K562 (cell line): Measurements from ENCODE around the gene TRAPPC5. TPM values are rescaled to one million over a fixed set of nuclear protein-coding genes. Genes with fewer than 3 reads are reported as not detected.

Experiments
- ATF1 ChIP-seq, 2 experiments: fragments of 450-650 bp in 1 of 2; IDR thresholded peaks; 2 replicates each; pipeline ENCODE4 v1.6.1; 2016; ENCODE audit warnings: missing compliant biosample characterization in 1 of 2, missing genetic modification characterization in 1 of 2
- CCNT2 ChIP-seq: IDR thresholded peaks from 2 replicates; pipeline ENCODE4 v1.6.1; 2011; ENCODE audit warnings: borderline replicate concordance, low read depth, mild to moderate bottlenecking, moderate library complexity, mixed read lengths, low read length; ENCODE audit not compliant: insufficient read length; ENCODE audit errors: extremely low read depth
- COPS2 ChIP-seq: fragments of 450-650 bp; conservative IDR thresholded peaks from 2 replicates; pipeline ENCODE4 v1.6.1; 2016; ENCODE audit warnings: mild to moderate bottlenecking, moderate library complexity
- CREM ChIP-seq: IDR thresholded peaks from 2 replicates; pipeline ENCODE4 v1.6.1; 2014; ENCODE audit warnings: antibody characterized with exemption, low read depth
- FOS ChIP-seq: IDR thresholded peaks from 3 replicates; pipeline ENCODE4 v1.6.1; 2011; ENCODE audit not compliant: insufficient read length; ENCODE audit errors: extremely low read depth
- FOXJ2 ChIP-seq: fragments of 200-800 bp; sonication (Bioruptor generic); IDR thresholded peaks from 2 replicates; pipeline ENCODE4 v1.6.1; 2016; ENCODE audit warnings: missing genetic modification characterization, missing compliant biosample characterization
- JUND ChIP-seq, 2 experiments: IDR thresholded peaks; 2 replicates in 1 of 2; 3 replicates in 1 of 2; pipeline ENCODE4 v1.6.1; 2011; ENCODE audit warnings: borderline replicate concordance in 2 of 2, low read depth in 2 of 2, low read length in 2 of 2, improper control_type of control experiment in 1 of 2, missing biosample characterization in 1 of 2, missing genetic modification characterization in 1 of 2, missing genetic modification reagents in 1 of 2
- KLF6 ChIP-seq: fragments of 250-450 bp; sonication (Bioruptor Pico); IDR thresholded peaks from 2 replicates; pipeline ENCODE4 v1.4.0; 2020; ENCODE audit warnings: mild to moderate bottlenecking, moderate library complexity, borderline replicate concordance
- L3MBTL2 ChIP-seq: fragments of 450-650 bp; IDR thresholded peaks from 2 replicates; pipeline ENCODE4 v1.6.1; 2016; ENCODE audit warnings: mild to moderate bottlenecking, moderate library complexity
- LCOR ChIP-seq: sonication (generic); formaldehyde crosslinking; IDR thresholded peaks from 2 replicates; pipeline ENCODE4 v1.8.0; 2022; ENCODE audit warnings: mild to moderate bottlenecking, missing genetic modification reagents
- NBN ChIP-seq: fragments of 450-650 bp; IDR thresholded peaks from 2 replicates; pipeline ENCODE4 v1.6.1; 2016; ENCODE audit warnings: low read depth, mild to moderate bottlenecking
- NFATC3 ChIP-seq: fragments of 450-650 bp; IDR thresholded peaks from 2 replicates; pipeline ENCODE4 v1.6.1; 2017; ENCODE audit warnings: mild to moderate bottlenecking
- RBM14 ChIP-seq: fragments of 200-400 bp; formaldehyde crosslinking; IDR thresholded peaks from 2 replicates; pipeline ENCODE4 v1.6.1; 2018; ENCODE audit warnings: low read depth, mild to moderate bottlenecking, low read length, moderate library complexity, borderline replicate concordance; ENCODE audit not compliant: insufficient read depth
- RBM34 ChIP-seq: fragments of 200-400 bp; formaldehyde crosslinking; IDR thresholded peaks from 2 replicates; pipeline ENCODE4 v1.6.1; 2018; ENCODE audit warnings: low read length, borderline replicate concordance; ENCODE audit not compliant: insufficient read depth
- RHOXF2B ChIP-seq: fragments of 250-450 bp; sonication (Bioruptor Pico); conservative IDR thresholded peaks from 2 replicates; pipeline ENCODE4 v1.5.1; 2021
- SETDB1 ChIP-seq: IDR thresholded peaks from one replicate; pipeline ENCODE4 v1.6.1; 2012; ENCODE audit warnings: low read length, control low read depth, inconsistent platforms
- SMAD2 ChIP-seq: fragments of 150-350 bp; IDR thresholded peaks from 2 replicates; pipeline ENCODE4 v1.6.1; 2014; ENCODE audit warnings: low read depth, mild to moderate bottlenecking, low read length
- TAF1 ChIP-seq: IDR thresholded peaks from 2 replicates; pipeline ENCODE4 v1.6.1; 2011; ENCODE audit warnings: mild to moderate bottlenecking, low read length, moderate library complexity; ENCODE audit not compliant: insufficient read depth, control insufficient read depth, severe bottlenecking; ENCODE audit errors: extremely low read depth
- THRAP3 ChIP-seq: fragments of 450-650 bp; IDR thresholded peaks from 2 replicates; pipeline ENCODE4 v1.6.1; 2016; ENCODE audit warnings: mild to moderate bottlenecking, inconsistent platforms, borderline replicate concordance
- ZNF121 ChIP-seq: sonication (generic); formaldehyde crosslinking; conservative IDR thresholded peaks from 2 replicates; pipeline ENCODE4 v1.8.0; 2022; ENCODE audit warnings: missing genetic modification reagents
- polyA plus RNA-seq, 8 experiments: library from polyadenylated mRNA; depleted of rRNA in 4 of 8; stranded (reverse) in 5 of 8; unstranded in 3 of 8; fragments of >200 nt; fragmentation: Nextera tagmentation in 2 of 8; fragmentation: Illumina TruSeq in 1 of 8; extraction: Ambion mirVana in 2 of 8; extraction: Trizol in 1 of 8; gene quantifications; 2 replicates each; pipeline versions ENCODE4 v1.2.1 to v1.2.3, GENCODE V29; 2011 to 2014; ENCODE audit warnings: inconsistent platforms in 1 of 8, missing spikeins in 1 of 8
- total RNA-seq, 7 experiments: library from RNA; depleted of rRNA in 6 of 7; stranded (reverse); fragments of >200 nt in 6 of 7; fragmentation: Illumina TruSeq in 2 of 7; extraction: Trizol in 2 of 7; gene quantifications; 2 replicates each; pipeline versions ENCODE4 v1.2.1 to v1.2.3, GENCODE V29; 2011 to 2021; ENCODE audit warnings: low replicate concordance in 1 of 7
- TF ChIP-seq, protein P1 (sequence below): fragments of 450-650 bp; formaldehyde crosslinking; IDR thresholded peaks from 2 replicates; pipeline ENCODE4 v1.4.0; 2020; ENCODE audit warnings: mild to moderate bottlenecking, moderate library complexity
- TF ChIP-seq, protein P2 (sequence below): sonication (generic); formaldehyde crosslinking; IDR thresholded peaks from 2 replicates; pipeline ENCODE4 v1.9.0; 2022; ENCODE audit warnings: mild to moderate bottlenecking, missing genetic modification reagents
- TF ChIP-seq, protein P3 (sequence below): sonication (generic); formaldehyde crosslinking; IDR thresholded peaks from 2 replicates; pipeline ENCODE4 v1.9.0; 2022; ENCODE audit warnings: mild to moderate bottlenecking, missing genetic modification reagents
- TF ChIP-seq, protein P4 (sequence below): fragments of 450-650 bp; IDR thresholded peaks from 2 replicates; pipeline ENCODE4 v1.6.1; 2016; ENCODE audit warnings: low read depth, mild to moderate bottlenecking, moderate library complexity

TRAPPC5 gene
- total and polyA plus RNA-seq, 9 of the 15 experiments (the other 6 are each of a cell fraction or from before 2014, with no cell fraction given): 2.0 to 76.9 (median 29.3) TPM

DNA sequence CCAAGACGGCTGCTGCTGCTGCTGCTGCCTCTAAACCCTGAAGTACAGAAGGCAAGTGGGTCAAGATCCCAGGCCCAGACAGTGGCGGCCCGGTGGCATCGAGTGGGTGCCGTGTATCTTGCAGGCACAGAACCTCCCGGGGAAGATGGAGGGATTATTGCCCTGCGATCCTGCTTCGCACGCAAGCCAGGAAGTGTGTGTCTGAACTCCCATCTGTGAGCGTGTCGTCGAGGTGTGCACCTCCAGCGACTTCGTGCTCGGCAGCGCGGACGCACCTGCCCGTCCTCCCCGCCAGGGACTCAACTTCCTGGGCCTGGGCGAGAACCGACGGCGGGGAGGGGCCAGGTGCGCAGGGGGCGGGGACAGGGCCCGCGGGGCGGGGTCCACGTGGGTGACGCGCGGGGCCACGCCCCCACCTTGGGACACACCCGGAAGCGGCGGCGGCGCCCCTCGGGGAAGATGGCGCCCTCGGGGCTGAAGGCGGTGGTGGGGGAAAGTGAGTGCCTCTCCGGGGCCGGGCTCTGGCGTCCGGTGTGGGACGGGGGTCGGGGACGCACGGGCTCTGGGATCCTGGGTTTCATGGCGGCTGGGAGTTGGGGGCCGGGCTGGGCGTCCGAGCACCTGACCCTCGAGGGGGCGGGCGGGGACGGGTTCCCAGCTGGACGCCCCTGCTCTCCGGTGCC lies 43.8 kb upstream of the TRAPPC5 start, which contains the start of gene STXBP2 (continued):
- no peak for TF ChIP-seq RBM14
- TF ChIP-seq, protein P1, sequence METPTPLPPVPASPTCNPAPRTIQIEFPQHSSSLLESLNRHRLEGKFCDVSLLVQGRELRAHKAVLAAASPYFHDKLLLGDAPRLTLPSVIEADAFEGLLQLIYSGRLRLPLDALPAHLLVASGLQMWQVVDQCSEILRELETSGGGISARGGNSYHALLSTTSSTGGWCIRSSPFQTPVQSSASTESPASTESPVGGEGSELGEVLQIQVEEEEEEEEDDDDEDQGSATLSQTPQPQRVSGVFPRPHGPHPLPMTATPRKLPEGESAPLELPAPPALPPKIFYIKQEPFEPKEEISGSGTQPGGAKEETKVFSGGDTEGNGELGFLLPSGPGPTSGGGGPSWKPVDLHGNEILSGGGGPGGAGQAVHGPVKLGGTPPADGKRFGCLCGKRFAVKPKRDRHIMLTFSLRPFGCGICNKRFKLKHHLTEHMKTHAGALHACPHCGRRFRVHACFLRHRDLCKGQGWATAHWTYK (CRISPR knock-in tag): no peak
- no peak for TF ChIP-seq ATF1 (CRISPR knock-in tag; IDR thresholded peaks at IDR 0.05)
- TF ChIP-seq ATF1 (tag; IDR thresholded peaks at IDR 0.05): no peak; the same call in 1 of the 2 replicates
- TF ChIP-seq FOS: no peak
- no peak for TF ChIP-seq ZNF121 (CRISPR knock-in tag)
- TF ChIP-seq, protein P2, sequence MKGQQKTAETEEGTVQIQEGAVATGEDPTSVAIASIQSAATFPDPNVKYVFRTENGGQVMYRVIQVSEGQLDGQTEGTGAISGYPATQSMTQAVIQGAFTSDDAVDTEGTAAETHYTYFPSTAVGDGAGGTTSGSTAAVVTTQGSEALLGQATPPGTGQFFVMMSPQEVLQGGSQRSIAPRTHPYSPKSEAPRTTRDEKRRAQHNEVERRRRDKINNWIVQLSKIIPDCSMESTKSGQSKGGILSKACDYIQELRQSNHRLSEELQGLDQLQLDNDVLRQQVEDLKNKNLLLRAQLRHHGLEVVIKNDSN (CRISPR knock-in tag): peak; percentile 58
- TF ChIP-seq NFATC3: no peak
- TF ChIP-seq RBM34: no peak
- no peak for TF ChIP-seq SMAD2
- TF ChIP-seq SETDB1: no peak
- no peak for TF ChIP-seq COPS2
- peak; percentile 98 for TF ChIP-seq L3MBTL2
- 0 out of 2 replicates have a peak, but pooled peaks have one; percentile 3 for TF ChIP-seq JUND (IDR thresholded peaks at IDR 0.05; ENCODE audit: borderline replicate concordance, low read depth, low read length)
- TF ChIP-seq JUND (tag; IDR thresholded peaks at IDR 0.05; ENCODE audit: borderline replicate concordance, low read depth, low read length): no peak
- TF ChIP-seq CCNT2: no peak
- TF ChIP-seq, protein P3, sequence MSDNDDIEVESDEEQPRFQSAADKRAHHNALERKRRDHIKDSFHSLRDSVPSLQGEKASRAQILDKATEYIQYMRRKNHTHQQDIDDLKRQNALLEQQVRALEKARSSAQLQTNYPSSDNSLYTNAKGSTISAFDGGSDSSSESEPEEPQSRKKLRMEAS (CRISPR knock-in tag): peak; percentile 97
- peak; percentile 77 for TF ChIP-seq CREM
- no peak for TF ChIP-seq THRAP3
- TF ChIP-seq, protein P4, sequence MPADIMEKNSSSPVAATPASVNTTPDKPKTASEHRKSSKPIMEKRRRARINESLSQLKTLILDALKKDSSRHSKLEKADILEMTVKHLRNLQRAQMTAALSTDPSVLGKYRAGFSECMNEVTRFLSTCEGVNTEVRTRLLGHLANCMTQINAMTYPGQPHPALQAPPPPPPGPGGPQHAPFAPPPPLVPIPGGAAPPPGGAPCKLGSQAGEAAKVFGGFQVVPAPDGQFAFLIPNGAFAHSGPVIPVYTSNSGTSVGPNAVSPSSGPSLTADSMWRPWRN: no peak
- TF ChIP-seq RHOXF2B: no peak
- TF ChIP-seq FOXJ2 (tag): no peak
- peak; percentile 83 for TF ChIP-seq TAF1
- TF ChIP-seq NBN: no peak
- TF ChIP-seq LCOR (CRISPR knock-in tag): no peak
- TF ChIP-seq KLF6 (CRISPR knock-in tag): no peak
